ENCODE data around the gene ZNF662.

The ZNF662 gene

DNA sequence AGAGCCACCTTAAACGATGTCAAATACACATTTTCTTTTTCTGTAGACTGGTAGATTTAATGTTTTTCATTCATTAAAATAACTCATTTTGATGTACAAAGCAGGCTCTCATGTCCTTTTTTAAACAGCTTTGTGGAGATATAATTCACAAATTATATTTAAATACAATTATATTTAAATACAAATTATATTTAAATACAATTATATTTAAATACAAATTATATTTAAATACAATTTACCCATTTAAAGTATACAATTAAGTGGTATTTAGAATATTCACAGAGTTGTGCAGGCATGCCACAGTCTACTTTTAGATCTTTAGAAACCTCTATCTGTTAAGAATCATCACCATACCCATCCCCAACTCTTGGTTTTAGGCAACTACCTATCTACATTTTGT is 36.8 kb downstream of the ZNF662 start:
- DNase-seq = no peak

DNA sequence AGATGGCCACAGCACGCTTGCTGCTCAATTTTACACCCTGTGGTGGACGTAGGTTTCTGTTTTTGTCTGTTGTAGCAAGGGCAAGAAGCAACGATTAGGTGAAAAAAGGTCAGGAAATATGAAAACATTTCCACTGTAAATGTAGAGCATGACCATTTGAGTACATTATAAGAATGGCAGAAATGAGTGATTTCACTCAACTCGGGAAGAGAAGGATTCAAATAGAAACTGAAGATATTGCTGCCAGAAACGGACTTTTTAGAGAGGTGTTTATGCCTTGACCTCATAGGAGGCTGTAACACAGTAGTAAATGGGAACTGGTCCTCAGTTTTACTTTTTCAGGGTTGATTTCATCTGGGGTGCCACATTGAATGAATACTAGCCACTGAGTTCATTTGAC is 40.1 kb downstream of the ZNF662 start:
- DNase-seq = peak in 1 of 5 donors; percentile 62

DNA sequence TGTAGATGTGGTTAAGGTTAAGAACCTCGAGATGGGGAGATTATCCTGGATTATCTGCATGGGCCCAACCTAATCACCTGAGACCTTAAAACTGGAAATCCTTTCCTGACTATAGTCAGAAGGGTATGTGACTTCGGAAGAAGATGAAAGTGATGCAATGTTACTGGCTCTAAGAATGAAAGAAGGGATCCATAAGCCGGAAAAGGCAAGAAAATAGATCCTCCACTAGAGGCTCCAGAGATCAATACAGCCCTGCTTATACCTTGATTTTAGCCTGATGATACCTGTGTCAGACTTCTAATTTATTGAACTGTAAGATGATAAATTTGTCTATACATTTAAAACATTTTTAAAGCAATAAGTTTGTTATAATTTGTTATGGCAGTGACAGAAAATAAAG is 51.6 kb downstream of the ZNF662 start:
- DNase-seq = no peak

DNA sequence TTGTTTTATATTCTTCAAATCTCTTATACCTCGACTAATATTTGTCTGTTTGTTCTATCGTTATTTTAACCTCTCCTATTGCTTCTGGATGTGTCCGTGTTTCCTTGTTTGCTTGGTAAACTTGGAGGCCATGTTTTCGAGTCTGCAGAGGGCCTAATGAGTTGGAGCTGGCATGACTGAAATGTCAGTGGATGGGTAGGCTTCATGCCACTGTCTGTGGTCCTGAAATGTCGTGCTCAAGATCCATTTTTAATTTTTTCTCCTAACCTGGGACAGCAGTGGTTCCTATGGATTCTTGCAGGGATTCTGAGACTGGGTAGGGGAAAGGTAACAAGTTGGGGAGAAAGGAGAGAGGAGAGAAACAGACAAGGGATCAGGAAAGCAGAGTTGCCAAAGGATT is 54.3 kb downstream of the ZNF662 start:
- DNase-seq = no peak

DNA sequence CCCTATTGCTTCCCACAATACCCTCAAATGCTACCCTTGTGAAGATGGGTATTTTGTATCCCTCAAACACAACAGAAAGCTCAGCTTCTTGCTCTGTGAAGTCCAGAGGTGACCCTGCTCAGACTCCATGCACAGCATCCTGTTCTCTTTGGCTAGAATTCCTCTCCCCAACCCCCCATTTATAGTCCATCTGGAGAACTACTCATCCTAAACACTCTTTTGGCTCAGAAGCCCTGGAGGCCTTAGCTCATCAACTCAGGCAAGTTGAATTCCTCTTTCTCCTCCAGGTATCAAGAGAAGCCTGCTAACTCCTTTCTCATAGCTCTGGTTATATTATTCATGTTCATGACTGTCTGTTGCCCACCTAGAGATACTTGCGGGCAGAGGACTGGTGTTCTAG is 54.8 kb downstream of the ZNF662 start:
- DNase-seq = no peak

DNA sequence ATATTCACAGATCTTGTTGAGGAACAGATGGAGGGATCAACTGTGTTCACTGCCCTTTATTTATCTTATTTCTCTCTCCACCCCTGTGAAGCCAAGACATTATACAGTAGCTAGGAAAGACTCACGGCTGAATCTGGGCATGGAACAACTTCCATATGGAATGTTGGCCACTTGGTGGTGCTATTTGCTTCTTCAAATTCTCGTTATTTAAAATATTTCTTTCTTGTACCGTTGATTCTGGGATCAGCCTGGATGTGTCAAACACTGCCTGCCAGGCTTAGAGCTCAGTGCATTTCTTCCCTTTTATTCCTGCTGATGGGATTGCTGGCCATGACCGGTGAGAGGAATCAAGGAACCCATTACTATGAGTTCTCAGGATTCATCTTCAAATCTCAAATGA is 55.7 kb downstream of the ZNF662 start:
- DNase-seq = peak in 3 of 5 donors; percentile 17 to 19 (median 17)

DNA sequence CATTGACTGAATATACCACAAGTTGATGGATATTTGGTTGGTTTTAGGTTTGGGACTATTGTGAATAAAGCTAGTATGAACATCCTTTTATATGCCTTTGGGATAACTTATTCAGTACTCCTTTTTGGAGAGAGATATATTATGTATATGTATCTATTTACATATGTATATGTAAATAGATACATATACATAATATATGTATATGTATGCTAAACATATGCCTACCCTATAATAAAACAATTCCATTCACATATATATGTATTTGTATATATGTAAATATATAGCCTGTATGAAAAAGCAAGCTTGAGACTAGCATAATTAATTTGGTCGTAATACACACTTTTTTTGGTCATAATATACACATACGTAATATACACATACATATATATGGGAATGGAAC is 57.3 kb downstream of the ZNF662 start:
- DNase-seq = no peak

DNA sequence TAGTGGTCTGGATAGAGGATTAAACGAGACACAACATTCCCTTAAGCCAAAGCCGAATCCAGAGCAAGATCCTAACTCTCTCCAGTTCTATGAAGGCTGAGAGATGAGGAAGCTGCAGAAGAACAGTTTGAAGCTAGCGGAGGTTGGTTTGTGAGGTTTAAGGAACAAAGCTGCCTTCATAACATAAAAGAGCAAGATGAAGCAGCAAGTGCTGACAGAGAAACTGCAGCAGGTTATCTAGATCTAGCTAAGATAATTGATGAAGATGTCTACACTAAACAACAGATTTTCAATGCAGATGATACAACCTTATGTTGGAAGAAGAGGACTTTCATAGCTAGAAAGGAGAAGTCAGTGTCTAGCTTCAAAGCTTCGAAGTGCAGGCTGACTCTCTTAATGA is 58.3 kb downstream of the ZNF662 start:
- no peak for DNase-seq
